SK-N-SH treated with all-trans-retinoic acid at 6 μM for 48 hours (cell line): ENCODE data around the gene SERPINA12.

ENCODE experiments used
- ATAC-seq: fragments of 200-7000 bp; cut with Tn5 transposase; 3 replicates; pipeline ENCODE4 v1.9.1; 2020; ENCODE audit warnings: mild to moderate bottlenecking, moderate library complexity
- BACH2 ChIP-seq: fragments of 250-450 bp; sonication (Bioruptor Pico); IDR thresholded peaks from 2 replicates; pipeline ENCODE4 v1.9.0; 2021; ENCODE audit warnings: mild to moderate bottlenecking, borderline replicate concordance
- CSDC2 ChIP-seq: fragments of 250-450 bp; sonication (Bioruptor Pico); IDR thresholded peaks from 2 replicates; pipeline ENCODE4 v1.5.0; 2020; ENCODE audit warnings: mild to moderate bottlenecking, moderate library complexity
- CSRNP3 ChIP-seq: fragments of 250-450 bp; sonication (Bioruptor Pico); IDR thresholded peaks from 2 replicates; pipeline ENCODE4 v1.5.1; 2021; ENCODE audit warnings: mild to moderate bottlenecking, moderate library complexity
- ESRRG ChIP-seq: fragments of 250-450 bp; sonication (Bioruptor Pico); IDR thresholded peaks from 2 replicates; pipeline ENCODE4 v1.6.1; 2021; ENCODE audit warnings: mild to moderate bottlenecking
- GLIS3 ChIP-seq: fragments of 250-450 bp; sonication (Bioruptor Pico); IDR thresholded peaks from 2 replicates; pipeline ENCODE4 v1.5.0; 2020; ENCODE audit warnings: mild to moderate bottlenecking, moderate library complexity
- ISL1 ChIP-seq: fragments of 250-450 bp; sonication (Bioruptor Pico); IDR thresholded peaks from 2 replicates; pipeline ENCODE4 v2.1.2; 2022; ENCODE audit warnings: mild to moderate bottlenecking, moderate library complexity
- OSR1 ChIP-seq: fragments of 250-450 bp; sonication (Bioruptor Pico); IDR thresholded peaks from 2 replicates; pipeline ENCODE4 v1.8.0; 2022; ENCODE audit warnings: moderate library complexity, mild to moderate bottlenecking, inconsistent platforms
- PATZ1 ChIP-seq: fragments of 250-450 bp; sonication (Bioruptor Pico); IDR thresholded peaks from 2 replicates; pipeline ENCODE4 v1.8.0; 2020; ENCODE audit warnings: mild to moderate bottlenecking, moderate library complexity, borderline replicate concordance
- PPARA ChIP-seq: fragments of 250-450 bp; sonication (Bioruptor Pico); IDR thresholded peaks from 2 replicates; pipeline ENCODE4 v1.5.0; 2020; ENCODE audit warnings: mild to moderate bottlenecking, borderline replicate concordance
- RARB ChIP-seq: fragments of 250-450 bp; sonication (Bioruptor Pico); IDR thresholded peaks from 2 replicates; pipeline ENCODE4 v1.8.0; 2021; ENCODE audit warnings: mild to moderate bottlenecking, moderate library complexity
- SNAI2 ChIP-seq: fragments of 250-450 bp; sonication (Bioruptor Pico); IDR thresholded peaks from 2 replicates; pipeline ENCODE4 v1.5.0; 2020; ENCODE audit warnings: mild to moderate bottlenecking, moderate library complexity
- TOX ChIP-seq: fragments of 250-450 bp; sonication (Bioruptor Pico); IDR thresholded peaks from 2 replicates; pipeline ENCODE4 v1.8.0; 2021; ENCODE audit warnings: mild to moderate bottlenecking, moderate library complexity, borderline replicate concordance
- TSHZ2 ChIP-seq: fragments of 250-450 bp; sonication (Bioruptor Pico); IDR thresholded peaks from 2 replicates; pipeline ENCODE4 v1.5.0; 2020; ENCODE audit warnings: mild to moderate bottlenecking, moderate library complexity
- ZC3H10 ChIP-seq: fragments of 250-450 bp; sonication (Bioruptor Pico); IDR thresholded peaks from 2 replicates; pipeline ENCODE4 v1.5.1; 2021; ENCODE audit warnings: mild to moderate bottlenecking, moderate library complexity
- ZFP3 ChIP-seq: fragments of 250-450 bp; sonication (Bioruptor Pico); IDR thresholded peaks from 2 replicates; pipeline ENCODE4 v1.5.0; 2020; ENCODE audit warnings: mild to moderate bottlenecking, moderate library complexity
- ZNF565 ChIP-seq: fragments of 450-650 bp; formaldehyde crosslinking; conservative IDR thresholded peaks from 2 replicates; pipeline ENCODE4 v1.5.0; 2020; ENCODE audit warnings: low read depth, mild to moderate bottlenecking, moderate library complexity
- ZNF70 ChIP-seq: fragments of 450-650 bp; formaldehyde crosslinking; IDR thresholded peaks from 2 replicates; pipeline ENCODE4 v1.5.0; 2020; ENCODE audit warnings: mild to moderate bottlenecking, moderate library complexity
- ZNF8 ChIP-seq: fragments of 450-650 bp; formaldehyde crosslinking; IDR thresholded peaks from 2 replicates; pipeline ENCODE4 v1.5.0; 2020; ENCODE audit warnings: mild to moderate bottlenecking, moderate library complexity
- TF ChIP-seq, protein P1 (sequence below): fragments of 250-450 bp; sonication (Bioruptor Pico); IDR thresholded peaks from 2 replicates; pipeline ENCODE4 v1.5.1; 2020; ENCODE audit warnings: low read depth, mild to moderate bottlenecking, moderate library complexity

The SERPINA12 gene

GRCh38 chr14:94540031-94540794, 30.9 kb upstream of the SERPINA12 start:
- no peak for ATAC-seq
- no peak for TF ChIP-seq OSR1 (CRISPR knock-in tag)
- TF ChIP-seq CSDC2 (CRISPR knock-in tag), result no peak
- no peak for TF ChIP-seq TSHZ2 (CRISPR knock-in tag)
- TF ChIP-seq ESRRG (CRISPR knock-in tag), result no peak
- TF ChIP-seq, protein P1, sequence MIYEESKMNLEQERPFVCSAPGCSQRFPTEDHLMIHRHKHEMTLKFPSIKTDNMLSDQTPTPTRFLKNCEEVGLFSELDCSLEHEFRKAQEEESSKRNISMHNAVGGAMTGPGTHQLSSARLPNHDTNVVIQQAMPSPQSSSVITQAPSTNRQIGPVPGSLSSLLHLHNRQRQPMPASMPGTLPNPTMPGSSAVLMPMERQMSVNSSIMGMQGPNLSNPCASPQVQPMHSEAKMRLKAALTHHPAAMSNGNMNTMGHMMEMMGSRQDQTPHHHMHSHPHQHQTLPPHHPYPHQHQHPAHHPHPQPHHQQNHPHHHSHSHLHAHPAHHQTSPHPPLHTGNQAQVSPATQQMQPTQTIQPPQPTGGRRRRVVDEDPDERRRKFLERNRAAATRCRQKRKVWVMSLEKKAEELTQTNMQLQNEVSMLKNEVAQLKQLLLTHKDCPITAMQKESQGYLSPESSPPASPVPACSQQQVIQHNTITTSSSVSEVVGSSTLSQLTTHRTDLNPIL (CRISPR knock-in tag), result no peak
- no peak for TF ChIP-seq ZNF565 (CRISPR knock-in tag)
- no peak for TF ChIP-seq GLIS3 (CRISPR knock-in tag)
- TF ChIP-seq ZC3H10 (CRISPR knock-in tag), result no peak
- no peak for TF ChIP-seq ZNF8 (CRISPR knock-in tag)
- TF ChIP-seq ZFP3 (CRISPR knock-in tag), result no peak
- no peak for TF ChIP-seq PATZ1 (CRISPR knock-in tag)
- no peak for TF ChIP-seq CSRNP3 (CRISPR knock-in tag)
- no peak for TF ChIP-seq BACH2 (CRISPR knock-in tag)
- TF ChIP-seq ZNF70 (CRISPR knock-in tag), result no peak
- TF ChIP-seq RARB (CRISPR knock-in tag), result no peak

DNA sequence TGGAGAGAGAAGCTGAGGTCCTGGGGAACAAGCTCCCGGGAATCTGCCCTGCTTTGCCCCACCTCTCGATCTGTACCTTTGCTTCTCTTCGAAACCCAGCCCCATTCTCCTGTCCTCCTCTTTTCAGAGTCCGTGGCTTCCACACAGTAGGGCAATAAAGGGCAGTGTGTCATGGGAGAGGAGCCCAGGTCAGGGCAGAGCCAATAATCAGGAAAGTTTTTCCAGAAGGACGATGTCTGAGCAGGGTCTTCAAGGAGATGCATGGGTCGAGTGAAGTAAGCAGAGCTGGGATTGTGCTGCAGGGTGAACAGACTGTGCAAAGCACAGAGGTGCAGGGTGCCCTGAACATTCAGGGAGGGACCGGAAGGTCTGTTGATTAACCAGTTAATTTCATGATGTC, 29.9 kb upstream of the SERPINA12 start:
- TF ChIP-seq GLIS3 (CRISPR knock-in tag) (no peak), ZNF70 (CRISPR knock-in tag) (no peak), BACH2 (CRISPR knock-in tag) (no peak)
- ATAC-seq, result no peak

DNA sequence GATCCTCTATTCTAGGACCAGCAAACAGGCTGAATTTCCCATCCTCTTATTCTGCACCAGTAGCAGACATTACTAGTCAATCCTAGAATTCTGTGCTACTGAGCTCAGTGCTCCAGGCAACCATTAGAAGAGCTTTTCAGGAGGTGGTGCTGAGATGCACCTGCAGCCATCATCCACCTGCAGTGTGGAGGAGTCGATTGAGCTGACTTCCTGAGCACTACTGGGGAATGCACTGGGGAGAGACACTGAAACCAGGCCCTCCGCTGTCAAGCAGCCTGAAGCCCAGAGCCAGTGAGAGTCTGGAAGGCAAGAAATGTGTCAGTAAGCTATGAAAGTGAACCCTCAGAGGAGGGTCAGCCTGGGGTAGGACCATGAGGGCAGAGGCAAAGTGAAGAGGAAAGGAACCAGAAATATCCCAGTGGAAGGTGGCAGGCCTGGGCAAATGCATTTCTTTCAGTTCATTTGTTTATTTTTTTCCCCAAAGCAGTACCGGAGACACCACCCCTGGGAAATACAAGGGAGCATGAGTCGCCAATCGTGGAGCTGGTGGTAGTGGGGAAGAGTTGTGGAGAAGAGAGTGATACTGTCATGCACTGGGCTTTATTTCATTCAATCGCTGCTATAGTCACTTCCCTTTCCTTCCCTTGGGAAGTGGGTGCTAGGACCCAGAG, 28.9 kb upstream of the SERPINA12 start:
- no peak for ATAC-seq
- TF ChIP-seq PATZ1 (CRISPR knock-in tag), result no peak
- no peak for TF ChIP-seq PPARA (CRISPR knock-in tag)
- no peak for TF ChIP-seq SNAI2 (CRISPR knock-in tag)
- TF ChIP-seq, protein P1 (CRISPR knock-in tag), result no peak
- TF ChIP-seq BACH2 (CRISPR knock-in tag), result no peak
- no peak for TF ChIP-seq RARB (CRISPR knock-in tag)
- no peak for TF ChIP-seq TSHZ2 (CRISPR knock-in tag)
- no peak for TF ChIP-seq ZNF70 (CRISPR knock-in tag)
- TF ChIP-seq CSRNP3 (CRISPR knock-in tag), result no peak
- no peak for TF ChIP-seq TOX (CRISPR knock-in tag)
- TF ChIP-seq ISL1 (CRISPR knock-in tag), result no peak
- no peak for TF ChIP-seq ZFP3 (CRISPR knock-in tag)
- TF ChIP-seq ESRRG (CRISPR knock-in tag), result no peak
- no peak for TF ChIP-seq ZNF8 (CRISPR knock-in tag)
